Spleen (tissue), 11 donors: ENCODE results near the gene COIL. TPM values are rescaled to one million over a fixed set of nuclear protein-coding genes. Genes with fewer than 3 reads are reported as not detected.

Source experiments
- DNase-seq: peaks from one replicate; pipeline ENCODE4 v3.0.0-alpha.2; 2020
- H3K27ac ChIP-seq, 8 donors: fragments of 200-600 bp; sonication (generic) in 7 of 8; 1 replicate in 4 of 8; 2 replicates in 4 of 8; pipeline versions ENCODE4 v1.5.0 to v1.8.0; 2016 to 2021; ENCODE audit warnings: inconsistent platforms in 4 of 8, mild to moderate bottlenecking in 4 of 8, moderate library complexity in 1 of 8
- H3K27me3 ChIP-seq, 7 donors: fragments of 200-600 bp; sonication (generic) in 6 of 7; replicated peaks in 1 of 7; 1 replicate in 4 of 7; 2 replicates in 3 of 7; pipeline versions ENCODE4 v1.5.0 to v1.8.0; 2016 to 2021; ENCODE audit warnings: inconsistent platforms in 3 of 7, mild to moderate bottlenecking in 1 of 7
- H3K36me3 ChIP-seq, 6 donors: fragments of 200-600 bp; sonication (generic) in 5 of 6; 1 replicate in 4 of 6; 2 replicates in 2 of 6; pipeline versions ENCODE4 v1.5.0 to v1.8.0; 2016 to 2021; ENCODE audit warnings: inconsistent platforms in 2 of 6
- H3K4me1 ChIP-seq, 6 donors: fragments of 200-600 bp; sonication (generic) in 5 of 6; 1 replicate in 3 of 6; 2 replicates in 3 of 6; pipeline versions ENCODE4 v1.5.0 to v1.8.0; 2016 to 2021; ENCODE audit warnings: inconsistent platforms in 3 of 6
- H3K4me3 ChIP-seq, 8 donors: fragments of 200-600 bp; sonication (generic) in 7 of 8; 1 replicate in 4 of 8; 2 replicates in 4 of 8; pipeline versions ENCODE4 v1.5.0 to v1.8.0; 2016 to 2021; ENCODE audit warnings: inconsistent platforms in 4 of 8, mild to moderate bottlenecking in 4 of 8, moderate library complexity in 2 of 8
- H3K9me3 ChIP-seq, 8 donors: fragments of 200-600 bp; sonication (generic) in 7 of 8; 1 replicate in 4 of 8; 2 replicates in 4 of 8; pipeline versions ENCODE4 v1.5.0 to v1.8.0; 2016 to 2021; ENCODE audit warnings: inconsistent platforms in 4 of 8
- CTCF ChIP-seq, 11 experiments: fragments of 200-600 bp in 7 of 11; fragments of 450-650 bp in 4 of 11; sonication (generic) in 4 of 11; IDR thresholded peaks in 8 of 11; conservative IDR thresholded peaks in 3 of 11; 1 replicate in 7 of 11; 2 replicates in 4 of 11; pipeline versions ENCODE4 v1.4.0 to v1.8.0; 2016 to 2021; ENCODE audit warnings: antibody characterized with exemption in 11 of 11, inconsistent platforms in 4 of 11, mild to moderate bottlenecking in 1 of 11
- POLR2A ChIP-seq, 3 donors: fragments of 450-650 bp; IDR thresholded peaks; one replicate each; pipeline ENCODE4 v1.5.1; 2017; ENCODE audit warnings: antibody characterized with exemption in 3 of 3, mild to moderate bottlenecking in 1 of 3
- POLR2AphosphoS5 ChIP-seq, 3 donors: sonication (generic); formaldehyde crosslinking; IDR thresholded peaks; one replicate each; pipeline ENCODE4 v1.5.1; 2017; ENCODE audit warnings: antibody characterized with exemption in 3 of 3
- WGBS, 5 donors: extraction: QIAGEN DNeasy Blood & Tissue Kit in 3 of 5; methylation state at CpG; one replicate each; pipeline versions ENCODE4 v1.1.5 to v1.1.7; 2013 to 2018; 5-methylcytosine and 5-hydroxymethylcytosine counted together
- intact Hi-C: fragments of 100-400 bp; cut with DNase I; formaldehyde crosslinking; loops from one replicate; pipeline ENCODE4 v1.15.0; 2023; ENCODE audit warnings: low total_unique reads
- polyA plus RNA-seq, 3 donors: library from polyadenylated mRNA; stranded (reverse); fragments of 200-250 nt; gene quantifications; one replicate each; pipeline ENCODE4 v1.2.1, GENCODE V29; 2013
- total RNA-seq, 7 donors: library from RNA; depleted of rRNA in 3 of 7; stranded (reverse); fragments of >200 nt in 3 of 7; fragmentation: NEBNext Ultra II Directional in 4 of 7; extraction: Animal tissue kit (Norgen Biotek cat#: 25700) in 4 of 7; gene quantifications; one replicate each; pipeline versions ENCODE4 v1.1.0 to v1.2.1, GENCODE V29; 2016 to 2021
- donor health status: healthy with polysubstance abuse.
- donor health status: DM: no; HTN: no; CAD: no; lungs with moderate emphysema.
- donor health status: DM: no; HTN: no; CAD: no.
- donor health status: Bipolar disorder and iron deficiency.
- donor health status: healthy.
- donor health status: DM: no; HTN: no; CAD: no.
- donor health status: DM: yes; HTN: yes; CAD: no.

Gene COIL
- total and polyA plus RNA-seq, 10 donors, result 10.0 to 22.7 (median 14.8) TPM

DNA sequence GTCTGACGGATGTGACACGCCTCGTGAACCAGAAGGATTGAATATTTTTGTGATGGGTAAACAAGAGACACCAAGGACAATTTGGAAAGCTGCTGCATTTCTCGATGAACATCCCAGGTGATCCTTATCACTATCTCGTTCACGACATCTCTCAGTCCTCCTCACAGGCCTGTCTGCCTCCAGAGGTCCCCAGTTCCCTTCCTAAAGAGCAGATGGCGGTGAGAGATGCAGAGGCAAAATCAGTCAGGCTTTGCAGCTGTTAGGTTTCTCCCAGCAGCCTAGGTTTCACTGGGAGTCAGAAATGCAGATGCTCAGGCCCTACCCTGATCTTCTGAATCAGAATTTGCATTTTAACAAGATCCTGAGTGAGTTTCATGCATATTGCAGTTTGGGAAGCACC lies 40.7 kb upstream of the COIL start:
- Histone ChIP-seq H3K4me1 (peaks cover 0 to 35% (median 23%) of the 10 kb centered on the region in 6 donors), H3K9me3 (no peaks in the 10 kb centered on the region), H3K27ac (no peak overlapping the region), H3K4me3 (no peak overlapping the region), H3K36me3 (peaks cover 5 to 100% (median 63%) of the 10 kb centered on the region in 6 donors), H3K27me3 (no peaks in the 10 kb centered on the region)
- intact Hi-C loops, result no loop called here
- 93 to 99% (median 95%) methylated on average over 7 of the region's 7 CpGs for WGBS, 5 donors
- DNase-seq, result no peak
- TF ChIP-seq CTCF (IDR thresholded peaks at IDR 0.05 in 8 of 11, conservative IDR thresholded peaks at IDR 0.05 in 3 of 11), result no peak
- no peak for TF ChIP-seq POLR2A (IDR thresholded peaks at IDR 0.05)
- TF ChIP-seq POLR2AphosphoS5 (IDR thresholded peaks at IDR 0.05), result no peak

DNA sequence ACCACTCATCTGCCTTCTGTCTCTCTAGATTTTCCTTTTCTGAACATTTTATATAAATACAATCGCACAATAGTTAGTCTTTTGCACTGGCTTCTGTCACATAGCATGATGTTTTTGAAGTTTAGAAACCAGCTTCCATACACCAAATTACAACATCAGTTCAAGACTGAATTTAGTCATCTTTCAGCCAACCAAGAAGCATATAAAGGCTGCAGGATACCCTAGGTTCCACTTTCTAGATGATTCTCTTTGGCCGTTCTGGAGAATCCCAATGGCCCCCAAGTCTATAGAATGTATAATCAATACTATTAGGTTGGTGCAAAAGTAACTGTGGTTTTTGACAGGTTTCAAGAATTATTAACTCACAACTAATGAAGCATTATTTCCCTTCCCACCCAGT lies 36.5 kb upstream of the COIL start:
- WGBS, 5 donors, result 86 to 94% (median 91%) methylated on average over 2 of the region's 2 CpGs
- TF ChIP-seq POLR2AphosphoS5 (IDR thresholded peaks at IDR 0.05), result no peak
- H3K27ac ChIP-seq, result no peak overlapping the region
- no peaks in the 10 kb centered on the region for H3K4me1 ChIP-seq
- no peaks in the 10 kb centered on the region for H3K9me3 ChIP-seq
- no peak overlapping the region for H3K4me3 ChIP-seq
- no peak for DNase-seq
- H3K36me3 ChIP-seq, result peaks cover 5 to 100% (median 78%) of the 10 kb centered on the region in 6 donors
- no peaks in the 10 kb centered on the region for H3K27me3 ChIP-seq
- intact Hi-C loops, result no loop called here

GRCh38 chr17:56995766-56996165 lies 34.9 kb upstream of the COIL start:
- Histone ChIP-seq H3K9me3 (no peaks in the 10 kb centered on the region), H3K4me3 (no peak overlapping the region), H3K27me3 (no peaks in the 10 kb centered on the region), H3K36me3 (peaks cover under 1 to 100% (median 79%) of the 10 kb centered on the region in 6 donors), H3K27ac (no peak overlapping the region), H3K4me1 (no peaks in the 10 kb centered on the region)
- intact Hi-C loops, result no loop called here
- WGBS, 5 donors, result 92 to 100% (median 97%) methylated on average over 1 of the region's 1 CpG
- TF ChIP-seq POLR2AphosphoS5 (IDR thresholded peaks at IDR 0.05), result no peak
- no peak for TF ChIP-seq POLR2A (IDR thresholded peaks at IDR 0.05)
- no peak for TF ChIP-seq CTCF (IDR thresholded peaks at IDR 0.05 in 8 of 11, conservative IDR thresholded peaks at IDR 0.05 in 3 of 11)
- no peak for DNase-seq

- H3K36me3 ChIP-seq, result peaks cover 0 to 100% (median 82%) of the 10 kb centered on the region in 6 donors
- TF ChIP-seq POLR2AphosphoS5 (IDR thresholded peaks at IDR 0.05) (no peak), POLR2A (IDR thresholded peaks at IDR 0.05) (no peak), CTCF (IDR thresholded peaks at IDR 0.05 in 8 of 11, conservative IDR thresholded peaks at IDR 0.05 in 3 of 11) (no peak)
- intact Hi-C loops, result no loop called here
Measured at GRCh38 chr17:56994009-56994792, 33.4 kb upstream of the COIL start.

More at GRCh38 chr17:56994009-56994792, 33.4 kb upstream of the COIL start:
- DNase-seq, result no peak
- H3K27ac ChIP-seq, result no peak overlapping the region
- H3K27me3 ChIP-seq, result no peaks in the 10 kb centered on the region
- 94 to 99% (median 98%) methylated on average over 4 of the region's 4 CpGs for whole genome bisulfite sequencing, 5 donors
- H3K9me3 ChIP-seq, result no peaks in the 10 kb centered on the region
- no peaks in the 10 kb centered on the region for H3K4me1 ChIP-seq
- no peak overlapping the region for H3K4me3 ChIP-seq
